T-cell (primary cell): ENCODE results near the gene SERPINA9. TPM values are rescaled to one million over a fixed set of nuclear protein-coding genes. Genes with fewer than 3 reads are reported as not detected.

Experiments
- ATAC-seq, 4 experiments: fragments of 200-7000 bp in 3 of 4; fragments of 150-1000 bp in 1 of 4; cut with Tn5 transposase; replicated peaks in 1 of 4; 1 replicate in 3 of 4; 2 replicates in 1 of 4; pipeline ENCODE4 v1.10.0; 2021; ENCODE audit warnings: moderate library complexity in 3 of 4, mild to moderate bottlenecking in 2 of 4, moderate number of reproducible peaks in 1 of 4
- CTCF ChIA-PET, 2 donors: fragments of 300-600 bp; sonication (Branson Sonifier 250); formaldehyde crosslinking; loops; one replicate each; lab custom pipeline; 2022; ENCODE audit warnings: antibody characterized with exemption in 2 of 2; lab: Charles Lee
- POLR2A ChIA-PET, 2 donors: fragments of 300-600 bp; sonication (Branson Sonifier 250); formaldehyde crosslinking; loops; one replicate each; lab custom pipeline; 2022; ENCODE audit warnings: antibody characterized with exemption in 2 of 2; lab: Charles Lee
- DNase-seq, 35 experiments: peaks; one replicate each; pipeline versions ENCODE4 v3.0.0 to v3.0.0-alpha.2; 2013 to 2023
- H3K27ac ChIP-seq: one replicate; pipeline ENCODE4 v1.5.1; 2013; ENCODE audit warnings: low read length
- H3K27me3 ChIP-seq, 2 experiments: replicated peaks in 1 of 2; 1 replicate in 1 of 2; 2 replicates in 1 of 2; pipeline versions ENCODE4 v1.6.1 to v1.7.0; 2013; ENCODE audit warnings: low read length in 1 of 2, mixed read lengths in 1 of 2; ENCODE audit not compliant: control insufficient read depth in 2 of 2, insufficient read depth in 2 of 2; ENCODE audit errors: extremely low read depth in 1 of 2
- H3K36me3 ChIP-seq, 2 donors: 1 replicate in 1 of 2; 2 replicates in 1 of 2; pipeline versions ENCODE4 v1.6.1 to v1.7.0; 2013; ENCODE audit warnings: low read length in 1 of 2; ENCODE audit not compliant: control insufficient read depth in 2 of 2, insufficient read depth in 1 of 2; ENCODE audit errors: extremely low read depth in 1 of 2
- H3K4me1 ChIP-seq, 2 experiments: 1 replicate in 1 of 2; 2 replicates in 1 of 2; pipeline versions ENCODE4 v1.6.1 to v1.7.0; 2013; ENCODE audit warnings: low read length in 2 of 2, mixed read lengths in 1 of 2; ENCODE audit not compliant: insufficient read depth in 2 of 2, control insufficient read depth in 1 of 2; ENCODE audit errors: extremely low read depth in 1 of 2
- H3K4me3 ChIP-seq, 2 donors: 1 replicate in 1 of 2; 2 replicates in 1 of 2; pipeline versions ENCODE4 v1.5.1 to v1.7.0; 2013; ENCODE audit warnings: mild to moderate bottlenecking in 2 of 2, low read length in 1 of 2, moderate library complexity in 1 of 2; ENCODE audit not compliant: control insufficient read depth in 1 of 2; ENCODE audit errors: extremely low read depth in 1 of 2
- H3K9me3 ChIP-seq: 2 replicates; pipeline ENCODE4 v1.7.0; 2013
- H3K27ac Mint-ChIP-seq, 2 donors: one replicate each; pipeline ENCODE4 v1.8.0; 2020 to 2021; ENCODE audit warnings: mild to moderate bottlenecking in 2 of 2, mixed read lengths in 2 of 2
- H3K27me3 Mint-ChIP-seq, 2 donors: one replicate each; pipeline ENCODE4 v1.8.0; 2021 to 2022; ENCODE audit warnings: mixed read lengths in 2 of 2
- H3K36me3 Mint-ChIP-seq: one replicate; pipeline ENCODE4 v1.8.0; 2021; ENCODE audit warnings: mixed read lengths
- H3K4me1 Mint-ChIP-seq, 3 donors: one replicate each; pipeline ENCODE4 v1.8.0; 2020 to 2022; ENCODE audit warnings: mixed read lengths in 3 of 3, mild to moderate bottlenecking in 1 of 3
- H3K4me3 Mint-ChIP-seq, 3 donors: one replicate each; pipeline ENCODE4 v1.8.0; 2020 to 2022; ENCODE audit warnings: mild to moderate bottlenecking in 3 of 3, mixed read lengths in 3 of 3, moderate library complexity in 3 of 3
- H3K9me3 Mint-ChIP-seq, 3 donors: one replicate each; pipeline ENCODE4 v1.8.0; 2020 to 2022; ENCODE audit warnings: mixed read lengths in 3 of 3
- WGBS: methylation state at CpG from one replicate; pipeline ENCODE4 v1.1.5; 2013; ENCODE audit warnings: missing lambda C conversion rate; ENCODE audit not compliant: insufficient coverage; 5-methylcytosine and 5-hydroxymethylcytosine counted together
- total RNA-seq, 35 experiments: library from RNA in 6 of 35; stranded (reverse) in 6 of 35; fragments of 120-200 nt in 1 of 35; gene quantifications; one replicate each; pipeline versions ENCODE4 v1.2.1 to v1.2.4 and lab custom pipeline; 2013 to 2026

Gene SERPINA9
- total RNA-seq, 5 donors from 2014 or later (not counting 1 experiment from before 2014, with no cell fraction given): not detected

DNA sequence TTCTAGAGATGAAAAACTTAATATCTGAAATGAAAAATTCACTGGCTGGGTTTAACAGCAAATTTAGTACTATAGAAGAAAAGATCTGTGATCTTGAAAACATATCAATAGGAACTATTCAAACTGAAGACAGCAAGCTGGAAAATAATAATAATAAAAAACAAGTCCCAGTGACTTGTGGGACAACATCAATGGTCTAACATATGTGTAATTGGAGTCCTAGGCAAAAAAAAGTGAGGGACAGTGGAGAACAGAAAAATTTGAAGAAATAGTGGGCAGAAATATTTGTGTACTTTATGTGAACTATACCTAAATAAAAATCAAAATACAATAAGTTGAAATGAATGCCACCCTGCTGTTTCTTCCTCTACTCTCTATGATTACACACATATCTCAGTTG is 2.4 kb upstream of the SERPINA9 start:
- CTCF ChIA-PET: interaction anchor here in 1 of 2 donors (1.5 kb wide), 1 partner anchor 9 kb away, joined by 6 read pairs; no protein-coding TSS in a partner anchor
- peaks cover 5 to 7% of the 10 kb centered on the region in 2 donors for H3K27me3 Mint-ChIP-seq
- no peak overlapping the region for H3K27ac Mint-ChIP-seq
- Histone ChIP-seq H3K27ac (no peak overlapping the region), H3K4me3 (no peak overlapping the region), H3K9me3 (no peaks in the 10 kb centered on the region), H3K4me1 (no peaks in the 10 kb centered on the region), H3K36me3 (no peaks in the 10 kb centered on the region), H3K27me3 (peaks cover 0 to 6% of the 10 kb centered on the region in 2 experiments)
- ATAC-seq (no peak), DNase-seq (no peak)
- no peaks in the 10 kb centered on the region for H3K4me1 Mint-ChIP-seq
- peaks cover 6 to 24% (median 15%) of the 10 kb centered on the region in 3 donors for H3K9me3 Mint-ChIP-seq
- POLR2A ChIA-PET: no interaction called here
- no peak overlapping the region for H3K4me3 Mint-ChIP-seq
- H3K36me3 Mint-ChIP-seq: no peaks in the 10 kb centered on the region

DNA sequence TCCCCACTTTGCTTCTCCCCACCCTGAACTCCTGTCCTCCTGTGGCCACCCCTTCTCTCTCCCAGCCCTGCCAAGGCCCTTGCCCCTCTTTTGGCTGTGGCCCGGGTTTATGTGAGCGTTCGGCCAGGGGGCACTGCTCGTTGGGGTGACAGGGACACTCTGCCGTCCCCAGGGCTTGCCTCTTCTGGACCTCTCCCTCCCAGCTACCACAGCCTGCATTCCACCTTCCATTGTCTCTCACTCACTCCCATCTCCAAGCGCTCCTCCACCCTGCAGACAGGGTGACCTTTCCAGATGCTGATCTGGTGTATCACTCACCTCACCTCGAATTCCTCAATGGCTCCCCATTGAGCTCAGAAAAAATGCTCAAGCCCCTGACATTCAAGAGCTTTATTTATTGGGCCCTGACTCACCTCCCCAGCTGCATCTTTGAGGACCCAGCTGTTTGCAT is 1.4 kb downstream of the SERPINA9 start:
- Mint-ChIP-seq H3K4me3 (no peak overlapping the region), H3K27me3 (peaks cover 5 to 15% of the 10 kb centered on the region in 2 donors), H3K9me3 (peaks cover 6 to 24% (median 15%) of the 10 kb centered on the region in 3 donors), H3K27ac (no peak overlapping the region), H3K36me3 (no peaks in the 10 kb centered on the region), H3K4me1 (no peaks in the 10 kb centered on the region)
- H3K27ac ChIP-seq: no peak overlapping the region
- DNase-seq (no peak), ATAC-seq (no peak)
- no peaks in the 10 kb centered on the region for H3K36me3 ChIP-seq
- ChIA-PET POLR2A (interaction anchor here in 1 of 2 donors (0.6 kb wide), 1 partner anchor 10 kb away, joined by 4 read pairs; no protein-coding TSS in a partner anchor), CTCF (no interaction called here)
- no peaks in the 10 kb centered on the region for H3K9me3 ChIP-seq
- H3K27me3 ChIP-seq: peaks cover 0 to 9% of the 10 kb centered on the region in 2 experiments
- H3K4me3 ChIP-seq: no peak overlapping the region
- H3K4me1 ChIP-seq: no peaks in the 10 kb centered on the region
- WGBS: 79% methylated on average over 5 of the region's 7 CpGs

DNA sequence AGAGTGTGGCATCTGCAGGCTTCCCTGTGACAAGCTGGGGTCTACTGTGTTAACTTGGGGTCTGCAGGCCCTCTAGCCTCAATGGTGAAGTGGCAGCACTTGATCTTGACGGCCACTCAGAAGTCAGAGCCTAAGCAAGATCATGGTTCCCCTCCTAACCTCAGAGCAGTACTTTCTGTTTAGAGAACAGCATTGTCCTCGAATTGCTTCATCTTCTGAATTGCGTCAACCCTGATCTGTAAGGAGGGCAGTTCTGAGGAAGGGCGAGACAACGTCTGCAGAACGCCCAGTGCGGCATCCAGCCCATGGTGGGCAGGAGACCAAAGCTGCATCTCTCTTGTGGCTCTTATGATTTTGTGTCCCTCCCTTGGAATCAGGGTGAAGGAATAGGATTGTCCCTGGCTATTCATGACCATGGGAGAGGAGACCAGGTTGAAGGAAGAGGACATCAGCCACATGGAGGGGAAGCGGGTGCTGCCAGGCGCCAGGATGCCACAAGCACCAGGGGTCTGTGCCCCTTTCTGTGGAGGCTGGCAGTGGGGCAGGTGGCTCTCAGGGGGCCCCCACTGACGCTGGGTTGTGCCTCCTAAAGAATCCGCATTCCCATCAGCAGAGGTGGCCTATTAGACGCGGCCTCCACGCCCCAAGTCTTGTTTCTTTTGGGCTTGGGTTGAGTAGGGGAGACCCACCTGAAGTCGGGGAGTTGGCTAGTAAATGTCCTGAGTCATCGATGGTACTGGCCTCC is 2.2 kb downstream of the SERPINA9 start:
- H3K36me3 Mint-ChIP-seq: no peaks in the 10 kb centered on the region
- Histone ChIP-seq H3K9me3 (no peaks in the 10 kb centered on the region), H3K4me3 (no peak overlapping the region), H3K4me1 (no peaks in the 10 kb centered on the region), H3K27me3 (peaks cover 0 to 9% of the 10 kb centered on the region in 2 experiments), H3K27ac (no peak overlapping the region), H3K36me3 (no peaks in the 10 kb centered on the region)
- peaks cover 5 to 15% of the 10 kb centered on the region in 2 donors for H3K27me3 Mint-ChIP-seq
- DNase-seq (no peak), ATAC-seq (no peak)
- H3K4me3 Mint-ChIP-seq: no peak overlapping the region
- H3K9me3 Mint-ChIP-seq: peaks cover 4 to 16% (median 12%) of the 10 kb centered on the region in 3 donors
- H3K4me1 Mint-ChIP-seq: no peaks in the 10 kb centered on the region
- WGBS: 72% methylated on average over 12 of the region's 16 CpGs
- POLR2A ChIA-PET: no interaction called here
- no peak overlapping the region for H3K27ac Mint-ChIP-seq
- CTCF ChIA-PET: no interaction called here

DNA sequence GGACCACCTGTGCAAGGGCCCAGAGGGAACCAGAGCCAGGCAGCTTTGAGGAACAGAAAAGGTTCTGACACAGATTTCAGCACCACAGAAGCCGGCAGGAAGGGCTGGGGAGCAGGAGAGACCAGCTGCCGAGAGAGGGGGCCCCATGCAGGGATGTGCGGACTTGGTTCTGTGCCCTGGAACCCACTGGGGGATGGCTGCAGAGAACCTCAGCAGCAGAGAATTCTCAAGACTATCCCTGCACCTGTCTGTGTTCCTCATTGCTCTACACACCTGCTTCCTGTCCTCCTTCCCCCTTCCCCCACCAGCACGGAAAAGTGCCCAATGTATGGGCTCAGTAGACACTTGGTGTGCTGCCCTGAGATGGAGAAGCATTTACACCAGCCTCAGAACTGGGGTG is 3.2 kb downstream of the SERPINA9 start:
- ATAC-seq (no peak), DNase-seq (no peak)
- CTCF ChIA-PET: no interaction called here
- Mint-ChIP-seq H3K9me3 (peaks cover 3 to 6% (median 4%) of the 10 kb centered on the region in 3 donors), H3K36me3 (no peaks in the 10 kb centered on the region), H3K27me3 (peaks cover 10 to 18% of the 10 kb centered on the region in 2 donors), H3K27ac (no peak overlapping the region), H3K4me3 (no peak overlapping the region), H3K4me1 (no peaks in the 10 kb centered on the region)
- 66% methylated on average over 4 of the region's 4 CpGs for WGBS
- Histone ChIP-seq H3K4me3 (no peak overlapping the region), H3K36me3 (no peaks in the 10 kb centered on the region), H3K27me3 (peaks cover 0 to 9% of the 10 kb centered on the region in 2 experiments), H3K4me1 (no peaks in the 10 kb centered on the region), H3K9me3 (no peaks in the 10 kb centered on the region), H3K27ac (no peak overlapping the region)
- POLR2A ChIA-PET: no interaction called here

DNA sequence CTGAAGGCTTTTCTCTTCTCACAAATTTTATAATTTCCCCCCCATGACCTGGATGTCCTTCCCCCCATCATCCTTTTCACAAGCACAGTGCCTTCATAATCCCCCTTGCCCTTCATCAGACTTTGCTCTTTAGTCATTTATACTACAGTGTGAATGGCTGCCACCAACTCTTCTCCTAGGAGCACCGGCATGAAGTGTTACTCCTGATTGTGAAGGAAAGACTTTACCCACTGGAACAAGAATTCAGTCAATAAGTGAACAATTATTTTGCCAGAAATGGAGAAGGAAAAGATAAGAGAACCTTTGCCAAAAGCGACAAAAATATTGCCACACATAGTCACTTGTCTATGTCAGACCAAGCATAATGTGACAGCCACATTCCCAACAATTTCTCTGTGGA is 5.0 kb downstream of the SERPINA9 start:
- Mint-ChIP-seq H3K9me3 (peaks cover 4 to 13% (median 5%) of the 10 kb centered on the region in 3 donors), H3K27me3 (peaks cover 17 to 23% of the 10 kb centered on the region in 2 donors), H3K4me1 (no peaks in the 10 kb centered on the region), H3K27ac (no peak overlapping the region), H3K4me3 (no peak overlapping the region), H3K36me3 (no peaks in the 10 kb centered on the region)
- Histone ChIP-seq H3K4me1 (no peaks in the 10 kb centered on the region), H3K27ac (no peak overlapping the region), H3K9me3 (no peaks in the 10 kb centered on the region), H3K4me3 (no peak overlapping the region), H3K27me3 (peaks cover 0 to 11% of the 10 kb centered on the region in 2 experiments), H3K36me3 (no peaks in the 10 kb centered on the region)
- ATAC-seq (no peak), DNase-seq (no peak)
- POLR2A ChIA-PET: no interaction called here
- no CpG with 5 or more reads among the region's 2 CpGs for WGBS
- CTCF ChIA-PET: no interaction called here

DNA sequence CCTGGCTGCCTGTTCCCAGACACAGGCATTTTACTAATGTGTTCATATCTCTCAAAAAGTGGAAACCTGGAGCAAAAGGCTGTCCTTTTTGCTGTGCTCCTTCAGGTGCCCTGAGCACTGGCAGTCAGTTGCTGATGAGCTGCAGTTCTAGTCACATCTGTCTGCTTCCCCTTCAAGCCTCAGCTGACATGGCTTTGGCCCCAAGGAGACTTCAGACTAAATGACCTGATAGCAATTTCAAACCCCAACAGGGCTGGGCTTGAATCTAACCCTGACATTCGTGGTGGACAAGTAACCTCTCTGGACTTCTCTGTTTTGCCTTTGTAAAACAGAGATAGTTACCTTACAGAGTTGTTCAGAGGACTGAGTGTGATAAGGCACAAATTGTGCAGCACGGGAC is 5.7 kb downstream of the SERPINA9 start:
- CTCF ChIA-PET: no interaction called here
- Mint-ChIP-seq H3K4me1 (no peaks in the 10 kb centered on the region), H3K36me3 (no peaks in the 10 kb centered on the region), H3K27ac (no peak overlapping the region), H3K4me3 (no peak overlapping the region), H3K27me3 (peaks cover 17 to 23% of the 10 kb centered on the region in 2 donors), H3K9me3 (peaks cover 8 to 15% (median 8%) of the 10 kb centered on the region in 3 donors)
- Histone ChIP-seq H3K36me3 (no peaks in the 10 kb centered on the region), H3K9me3 (no peaks in the 10 kb centered on the region), H3K27ac (no peak overlapping the region), H3K4me1 (no peaks in the 10 kb centered on the region), H3K4me3 (no peak overlapping the region), H3K27me3 (peaks cover 0 to 13% of the 10 kb centered on the region in 2 experiments)
- ATAC-seq (no peak), DNase-seq (no peak)
- WGBS: 11% methylated on average over 1 of the region's 2 CpGs
- POLR2A ChIA-PET: no interaction called here
